HFFc6 (cell line): ENCODE results near the gene OR7A5. TPM values are rescaled to one million over a fixed set of nuclear protein-coding genes. Genes with fewer than 3 reads are reported as not detected.

Experiments
- DNase-seq: peaks from one replicate; pipeline ENCODE4 v3.0.0-alpha.2; 2018
- H3K27ac Mint-ChIP-seq: 2 replicates; pipeline ENCODE4 v1.8.0; 2020; ENCODE audit warnings: mild to moderate bottlenecking, mixed read lengths
- H3K27me3 Mint-ChIP-seq: 2 replicates; pipeline ENCODE4 v1.8.0; 2021; ENCODE audit warnings: mild to moderate bottlenecking, moderate library complexity, mixed read lengths; ENCODE audit not compliant: insufficient read depth
- H3K36me3 Mint-ChIP-seq: 2 replicates; pipeline ENCODE4 v1.8.0; 2021; ENCODE audit warnings: low read depth, mixed read lengths
- H3K4me1 Mint-ChIP-seq: 2 replicates; pipeline ENCODE4 v1.8.0; 2020; ENCODE audit warnings: low read depth, mixed read lengths
- H3K4me3 Mint-ChIP-seq: 2 replicates; pipeline ENCODE4 v1.8.0; 2020; ENCODE audit warnings: mild to moderate bottlenecking, moderate library complexity, mixed read lengths
- H3K9me3 Mint-ChIP-seq: 2 replicates; pipeline ENCODE4 v1.8.0; 2020; ENCODE audit warnings: mild to moderate bottlenecking, mixed read lengths
- total RNA-seq, 6 experiments: library from RNA; stranded (reverse); fragmentation: NEBNext Ultra II Directional; extraction: Animal tissue kit (Norgen Biotek cat#: 25700); gene quantifications; 2 replicates in 1 of 6; 3 replicates in 5 of 6; pipeline ENCODE4 v1.2.3, GENCODE V29; 2021
- TF ChIP-seq, protein P1 (sequence below): fragments of 200-600 bp; sonication (generic); IDR thresholded peaks from 2 replicates; pipeline ENCODE4 v1.5.0; 2021; ENCODE audit warnings: antibody characterized with exemption, mild to moderate bottlenecking

OR7A5 gene
- total RNA-seq, 6 experiments from 2014 or later = not detected

DNA sequence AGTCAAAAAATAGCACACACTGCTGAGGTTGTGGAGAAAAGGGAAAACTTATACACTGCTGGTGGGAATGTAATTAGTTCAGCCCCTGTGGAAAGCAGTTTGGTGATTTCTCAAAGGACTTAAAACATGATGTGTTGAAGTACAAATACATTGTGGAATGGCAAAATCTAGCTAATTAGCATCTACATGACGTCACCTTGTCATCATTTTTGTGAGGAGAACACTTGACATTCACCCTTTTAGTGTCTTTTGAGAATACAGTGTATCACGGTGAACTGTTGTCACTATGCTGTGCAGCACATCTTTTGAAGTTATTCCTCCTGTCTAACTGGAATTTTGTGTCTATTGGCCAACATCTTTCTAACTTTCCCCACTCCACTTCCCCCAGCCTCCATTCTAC, 8.2 kb upstream of the OR7A5 start:
- H3K9me3 Mint-ChIP-seq = peaks cover 7% of the 10 kb centered on the region; the same call in 1 of the 2 replicates
- TF ChIP-seq, protein P1, sequence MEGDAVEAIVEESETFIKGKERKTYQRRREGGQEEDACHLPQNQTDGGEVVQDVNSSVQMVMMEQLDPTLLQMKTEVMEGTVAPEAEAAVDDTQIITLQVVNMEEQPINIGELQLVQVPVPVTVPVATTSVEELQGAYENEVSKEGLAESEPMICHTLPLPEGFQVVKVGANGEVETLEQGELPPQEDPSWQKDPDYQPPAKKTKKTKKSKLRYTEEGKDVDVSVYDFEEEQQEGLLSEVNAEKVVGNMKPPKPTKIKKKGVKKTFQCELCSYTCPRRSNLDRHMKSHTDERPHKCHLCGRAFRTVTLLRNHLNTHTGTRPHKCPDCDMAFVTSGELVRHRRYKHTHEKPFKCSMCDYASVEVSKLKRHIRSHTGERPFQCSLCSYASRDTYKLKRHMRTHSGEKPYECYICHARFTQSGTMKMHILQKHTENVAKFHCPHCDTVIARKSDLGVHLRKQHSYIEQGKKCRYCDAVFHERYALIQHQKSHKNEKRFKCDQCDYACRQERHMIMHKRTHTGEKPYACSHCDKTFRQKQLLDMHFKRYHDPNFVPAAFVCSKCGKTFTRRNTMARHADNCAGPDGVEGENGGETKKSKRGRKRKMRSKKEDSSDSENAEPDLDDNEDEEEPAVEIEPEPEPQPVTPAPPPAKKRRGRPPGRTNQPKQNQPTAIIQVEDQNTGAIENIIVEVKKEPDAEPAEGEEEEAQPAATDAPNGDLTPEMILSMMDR = no peak
- H3K36me3 Mint-ChIP-seq = no peaks in the 10 kb centered on the region
- H3K4me1 Mint-ChIP-seq = no peaks in the 10 kb centered on the region
- H3K27me3 Mint-ChIP-seq = peaks cover 1% of the 10 kb centered on the region; the same call in 1 of the 2 replicates
- no peak overlapping the region for H3K27ac Mint-ChIP-seq
- DNase-seq = no peak
- H3K4me3 Mint-ChIP-seq = no peak overlapping the region

DNA sequence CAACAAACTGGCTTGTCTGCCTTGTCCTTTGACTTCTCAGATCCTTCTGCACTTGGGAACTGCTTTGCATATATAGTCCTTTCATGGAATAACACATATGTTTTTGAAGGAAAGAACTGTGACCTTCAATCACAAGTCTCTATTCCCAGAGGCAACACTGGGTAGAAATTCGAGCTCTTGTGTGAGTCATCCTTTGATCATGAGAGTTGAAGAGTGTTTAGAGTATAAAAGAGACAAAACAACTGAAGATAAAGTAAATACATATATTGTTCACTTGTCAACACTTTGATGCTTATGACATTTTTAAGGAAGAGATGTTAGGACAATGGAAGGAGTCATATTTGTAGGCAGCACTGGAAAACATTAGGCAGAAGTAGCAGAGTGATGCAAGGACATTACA, 5.2 kb upstream of the OR7A5 start:
- Mint-ChIP-seq H3K9me3 (peaks cover 7% of the 10 kb centered on the region; the same call in 1 of the 2 replicates), H3K4me3 (no peak overlapping the region), H3K27me3 (peaks cover 1% of the 10 kb centered on the region), H3K27ac (no peak overlapping the region), H3K4me1 (no peaks in the 10 kb centered on the region), H3K36me3 (no peaks in the 10 kb centered on the region)
- no peak for DNase-seq
- TF ChIP-seq, protein P1 = no peak

DNA sequence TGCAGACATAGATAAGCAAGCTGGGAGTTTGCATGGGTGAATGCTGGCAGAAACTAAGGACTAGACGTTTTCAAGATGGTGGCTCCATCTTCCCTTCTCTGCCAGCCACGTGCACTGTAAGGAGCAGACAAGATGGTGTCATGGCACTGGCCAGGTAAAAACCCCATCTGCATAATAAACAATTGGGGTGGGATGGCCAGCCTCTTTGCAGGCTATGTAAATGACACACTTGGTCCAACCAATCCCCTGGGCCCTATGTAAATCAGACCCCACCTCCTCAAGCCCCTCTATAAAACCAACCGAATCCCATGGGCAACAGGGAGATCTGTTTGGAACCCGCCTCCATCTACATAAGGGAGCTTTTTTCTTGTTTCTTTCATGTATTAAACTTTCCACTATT, 2.4 kb upstream of the OR7A5 start:
- no peaks in the 10 kb centered on the region for H3K36me3 Mint-ChIP-seq
- no peak for DNase-seq
- no peak overlapping the region for H3K4me3 Mint-ChIP-seq
- TF ChIP-seq, protein P1 = no peak
- H3K4me1 Mint-ChIP-seq = no peaks in the 10 kb centered on the region
- peaks cover 3% of the 10 kb centered on the region; the same call in 1 of the 2 replicates for H3K9me3 Mint-ChIP-seq
- H3K27me3 Mint-ChIP-seq = no peaks in the 10 kb centered on the region; the same call in none of the 2 replicates
- no peak overlapping the region for H3K27ac Mint-ChIP-seq

DNA sequence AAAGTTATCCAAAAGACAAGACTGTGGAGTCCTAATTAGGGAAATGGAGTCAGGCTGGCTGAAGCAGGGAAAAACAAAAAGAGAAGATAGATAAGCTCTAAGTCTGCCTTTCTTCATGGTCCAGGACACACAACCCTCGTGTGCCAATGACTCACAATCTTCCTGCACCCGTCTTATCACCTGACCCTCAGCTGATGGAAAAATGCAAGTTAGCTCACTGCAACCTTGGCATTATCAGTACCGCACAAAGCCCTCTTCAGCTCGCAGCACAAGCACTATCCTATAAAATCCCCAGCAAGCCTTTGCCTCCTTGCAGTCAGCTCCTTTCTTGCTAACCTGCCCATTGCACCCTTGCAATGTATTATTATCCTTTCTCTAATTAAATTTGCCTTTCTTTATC, 4.3 kb downstream of the OR7A5 start:
- Mint-ChIP-seq H3K4me3 (no peak overlapping the region), H3K36me3 (no peaks in the 10 kb centered on the region), H3K9me3 (peaks cover 11% of the 10 kb centered on the region; the same call in 1 of the 2 replicates), H3K27ac (no peak overlapping the region), H3K27me3 (peaks cover 3% of the 10 kb centered on the region), H3K4me1 (no peaks in the 10 kb centered on the region)
- TF ChIP-seq, protein P1 = no peak
- DNase-seq = no peak

DNA sequence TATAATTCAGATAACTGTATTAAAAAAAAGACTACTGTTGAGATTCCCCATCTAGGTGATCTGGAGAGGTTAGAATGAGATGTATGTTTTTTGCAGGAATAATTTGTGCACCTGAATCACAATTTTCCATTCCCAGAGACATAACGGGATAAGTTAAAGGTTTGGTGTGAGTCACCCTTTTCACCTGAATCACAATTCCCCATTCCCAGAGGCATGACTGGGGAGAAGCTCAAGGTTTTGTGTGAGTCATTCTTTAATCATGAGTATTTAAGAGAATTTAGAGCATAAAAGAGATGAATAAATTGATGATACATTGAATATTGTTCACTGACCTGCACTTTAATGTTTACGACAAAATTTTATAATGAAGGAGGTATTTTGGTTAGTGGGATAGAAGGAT, 9.0 kb downstream of the OR7A5 start:
- Mint-ChIP-seq H3K4me1 (no peaks in the 10 kb centered on the region), H3K27ac (no peak overlapping the region), H3K9me3 (peaks cover 20% of the 10 kb centered on the region; the same call in 1 of the 2 replicates), H3K36me3 (no peaks in the 10 kb centered on the region), H3K4me3 (no peak overlapping the region), H3K27me3 (peaks cover 3% of the 10 kb centered on the region)
- DNase-seq = no peak
- TF ChIP-seq, protein P1 = no peak

DNA sequence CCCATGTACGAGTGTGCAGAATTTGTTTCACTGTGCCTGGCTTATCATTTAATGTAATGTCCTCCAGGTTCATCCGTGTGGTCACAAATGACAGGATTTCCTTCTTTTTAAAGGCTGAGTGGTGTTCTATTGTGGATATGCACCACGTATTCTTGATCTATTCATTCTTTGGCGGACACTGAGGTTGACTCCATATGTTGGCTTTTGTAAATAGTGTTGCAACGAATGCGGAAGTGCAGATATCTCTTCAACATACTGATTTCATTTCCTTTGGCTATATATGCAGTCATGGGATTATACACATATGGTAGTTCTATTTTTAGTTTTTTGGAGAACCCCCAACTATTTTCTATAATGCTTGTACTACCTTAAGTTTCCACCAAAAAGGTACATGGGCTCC, 13.0 kb downstream of the OR7A5 start:
- H3K4me3 Mint-ChIP-seq = no peak overlapping the region
- no peaks in the 10 kb centered on the region; the same call in 1 of the 2 replicates for H3K27me3 Mint-ChIP-seq
- H3K36me3 Mint-ChIP-seq = no peaks in the 10 kb centered on the region
- TF ChIP-seq, protein P1 = no peak
- no peaks in the 10 kb centered on the region for H3K4me1 Mint-ChIP-seq
- DNase-seq = no peak
- H3K27ac Mint-ChIP-seq = no peak overlapping the region
- peaks cover 14% of the 10 kb centered on the region; the same call in 1 of the 2 replicates for H3K9me3 Mint-ChIP-seq
